SK-N-SH treated with all-trans-retinoic acid at 6 μM for 48 hours (cell line): ENCODE data around the gene WDR5.

Experiments
- ATAC-seq: fragments of 200-7000 bp; cut with Tn5 transposase; 3 replicates; pipeline ENCODE4 v1.9.1; 2020; ENCODE audit warnings: mild to moderate bottlenecking, moderate library complexity
- BACH2 ChIP-seq: fragments of 250-450 bp; sonication (Bioruptor Pico); IDR thresholded peaks from 2 replicates; pipeline ENCODE4 v1.9.0; 2021; ENCODE audit warnings: mild to moderate bottlenecking, borderline replicate concordance
- CREB5 ChIP-seq: fragments of 250-450 bp; sonication (Bioruptor Pico); IDR thresholded peaks from 2 replicates; pipeline ENCODE4 v1.5.1; 2020; ENCODE audit warnings: low read depth, mild to moderate bottlenecking, moderate library complexity
- CSDC2 ChIP-seq: fragments of 250-450 bp; sonication (Bioruptor Pico); IDR thresholded peaks from 2 replicates; pipeline ENCODE4 v1.5.0; 2020; ENCODE audit warnings: mild to moderate bottlenecking, moderate library complexity
- ESRRG ChIP-seq: fragments of 250-450 bp; sonication (Bioruptor Pico); IDR thresholded peaks from 2 replicates; pipeline ENCODE4 v1.6.1; 2021; ENCODE audit warnings: mild to moderate bottlenecking
- GLIS3 ChIP-seq: fragments of 250-450 bp; sonication (Bioruptor Pico); IDR thresholded peaks from 2 replicates; pipeline ENCODE4 v1.5.0; 2020; ENCODE audit warnings: mild to moderate bottlenecking, moderate library complexity
- ISL1 ChIP-seq: fragments of 250-450 bp; sonication (Bioruptor Pico); IDR thresholded peaks from 2 replicates; pipeline ENCODE4 v2.1.2; 2022; ENCODE audit warnings: mild to moderate bottlenecking, moderate library complexity
- PATZ1 ChIP-seq: fragments of 250-450 bp; sonication (Bioruptor Pico); IDR thresholded peaks from 2 replicates; pipeline ENCODE4 v1.8.0; 2020; ENCODE audit warnings: mild to moderate bottlenecking, moderate library complexity, borderline replicate concordance
- POU6F1 ChIP-seq: fragments of 250-450 bp; sonication (Bioruptor Pico); IDR thresholded peaks from 2 replicates; pipeline ENCODE4 v1.8.0; 2021; ENCODE audit warnings: low read depth, mild to moderate bottlenecking, moderate library complexity, borderline replicate concordance
- PPARA ChIP-seq: fragments of 250-450 bp; sonication (Bioruptor Pico); IDR thresholded peaks from 2 replicates; pipeline ENCODE4 v1.5.0; 2020; ENCODE audit warnings: mild to moderate bottlenecking, borderline replicate concordance
- RARB ChIP-seq: fragments of 250-450 bp; sonication (Bioruptor Pico); IDR thresholded peaks from 2 replicates; pipeline ENCODE4 v1.8.0; 2021; ENCODE audit warnings: mild to moderate bottlenecking, moderate library complexity
- SNAI2 ChIP-seq: fragments of 250-450 bp; sonication (Bioruptor Pico); IDR thresholded peaks from 2 replicates; pipeline ENCODE4 v1.5.0; 2020; ENCODE audit warnings: mild to moderate bottlenecking, moderate library complexity
- TSHZ2 ChIP-seq: fragments of 250-450 bp; sonication (Bioruptor Pico); IDR thresholded peaks from 2 replicates; pipeline ENCODE4 v1.5.0; 2020; ENCODE audit warnings: mild to moderate bottlenecking, moderate library complexity
- ZFP3 ChIP-seq: fragments of 250-450 bp; sonication (Bioruptor Pico); IDR thresholded peaks from 2 replicates; pipeline ENCODE4 v1.5.0; 2020; ENCODE audit warnings: mild to moderate bottlenecking, moderate library complexity
- ZNF565 ChIP-seq: fragments of 450-650 bp; formaldehyde crosslinking; conservative IDR thresholded peaks from 2 replicates; pipeline ENCODE4 v1.5.0; 2020; ENCODE audit warnings: low read depth, mild to moderate bottlenecking, moderate library complexity
- ZNF70 ChIP-seq: fragments of 450-650 bp; formaldehyde crosslinking; IDR thresholded peaks from 2 replicates; pipeline ENCODE4 v1.5.0; 2020; ENCODE audit warnings: mild to moderate bottlenecking, moderate library complexity
- ZNF8 ChIP-seq: fragments of 450-650 bp; formaldehyde crosslinking; IDR thresholded peaks from 2 replicates; pipeline ENCODE4 v1.5.0; 2020; ENCODE audit warnings: mild to moderate bottlenecking, moderate library complexity

Gene WDR5

GRCh38 chr9:134123764-134124128, 12.1 kb upstream of the WDR5 start:
- ATAC-seq = no peak

GRCh38 chr9:134125413-134126095, 10.3 kb upstream of the WDR5 start:
- TF ChIP-seq ISL1 (CRISPR knock-in tag) (no peak), BACH2 (CRISPR knock-in tag) (no peak), SNAI2 (CRISPR knock-in tag) (no peak), GLIS3 (CRISPR knock-in tag) (no peak), PATZ1 (CRISPR knock-in tag) (no peak), PPARA (CRISPR knock-in tag) (no peak), ZNF8 (no peak), ZNF565 (CRISPR knock-in tag) (no peak)
- no peak; the same call in 2 of the 3 replicates for ATAC-seq

More at GRCh38 chr9:134123764-134124128, 12.1 kb upstream of the WDR5 start:
- TF ChIP-seq PATZ1 (CRISPR knock-in tag) (no peak), ZNF70 (CRISPR knock-in tag) (no peak), CREB5 (no peak), SNAI2 (CRISPR knock-in tag) (no peak)
- TF ChIP-seq, all 23 proteins: peak for 0

GRCh38 chr9:134126373-134126772, 9.5 kb upstream of the WDR5 start:
- no peak for ATAC-seq
- no peak for TF ChIP-seq ZNF8
- TF ChIP-seq TSHZ2 = no peak
- TF ChIP-seq POU6F1 (CRISPR knock-in tag) = no peak
- TF ChIP-seq PATZ1 (CRISPR knock-in tag) = no peak
- no peak for TF ChIP-seq RARB
- TF ChIP-seq ESRRG (CRISPR knock-in tag) = no peak
- TF ChIP-seq PPARA (CRISPR knock-in tag) = no peak
- TF ChIP-seq CSDC2 (CRISPR knock-in tag) = no peak
- TF ChIP-seq ZFP3 = no peak
- TF ChIP-seq BACH2 (CRISPR knock-in tag) = no peak
- TF ChIP-seq ZNF70 (CRISPR knock-in tag) = no peak
- TF ChIP-seq, all 23 proteins: peak for 0
